Astrocyte (in vitro differentiated cells and primary cell): ENCODE measurements around the gene FGF12. TPM values are rescaled to one million over a fixed set of nuclear protein-coding genes. Genes with fewer than 3 reads are reported as not detected.

Source experiments
- DNase-seq: peaks from one replicate; pipeline ENCODE4 v3.0.0-alpha.2; 2010; ENCODE audit warnings: low read depth
- FAIRE-seq: peaks from 2 replicates; lab custom pipeline; 2011; peaks lifted over from hg19 to GRCh38; lab: Jason Lieb, UNC
- H2AFZ ChIP-seq: 2 replicates; pipeline ENCODE4 v1.6.0; 2012; ENCODE audit warnings: low read depth, low read length, inconsistent platforms
- H3K27ac ChIP-seq: 2 replicates; pipeline ENCODE4 v1.5.1; 2011; ENCODE audit warnings: low read depth, low read length, inconsistent platforms
- H3K27me3 ChIP-seq: 2 replicates; pipeline ENCODE4 v1.6.0; 2011; ENCODE audit warnings: low read length, inconsistent platforms; ENCODE audit not compliant: insufficient read depth
- H3K36me3 ChIP-seq: 2 replicates; pipeline ENCODE4 v1.5.1; 2011; ENCODE audit warnings: low read length, inconsistent platforms; ENCODE audit not compliant: insufficient read depth
- H3K4me1 ChIP-seq: 2 replicates; pipeline ENCODE4 v1.5.1; 2011; ENCODE audit warnings: low read length, inconsistent platforms; ENCODE audit not compliant: insufficient read depth
- H3K4me2 ChIP-seq: 2 replicates; pipeline ENCODE4 v1.6.0; 2012; ENCODE audit warnings: low read length, inconsistent platforms
- H3K4me3 ChIP-seq: 2 replicates; pipeline ENCODE4 v1.5.1; 2011; ENCODE audit warnings: low read depth, mild to moderate bottlenecking, low read length, inconsistent platforms; ENCODE audit not compliant: insufficient read depth
- H3K79me2 ChIP-seq: 2 replicates; pipeline ENCODE4 v1.6.0; 2012; ENCODE audit warnings: mild to moderate bottlenecking, low read length, inconsistent platforms; ENCODE audit not compliant: insufficient read depth
- H3K9ac ChIP-seq: 2 replicates; pipeline ENCODE4 v1.6.0; 2012; ENCODE audit warnings: mild to moderate bottlenecking, low read length, inconsistent platforms
- H3K9me3 ChIP-seq: 2 replicates; pipeline ENCODE4 v1.5.1; 2012; ENCODE audit warnings: low read depth, mild to moderate bottlenecking, low read length, inconsistent platforms; ENCODE audit not compliant: insufficient read depth
- H4K20me1 ChIP-seq: 2 replicates; pipeline ENCODE4 v1.6.0; 2012; ENCODE audit warnings: low read length, inconsistent platforms; ENCODE audit not compliant: insufficient read depth
- H3K27ac Mint-ChIP-seq: one replicate; pipeline ENCODE4 v1.8.0; 2021; ENCODE audit warnings: mild to moderate bottlenecking, mixed read lengths; ENCODE audit not compliant: unreplicated experiment
- H3K27me3 Mint-ChIP-seq: one replicate; pipeline ENCODE4 v1.8.0; 2021; ENCODE audit warnings: low read depth, mixed read lengths; ENCODE audit not compliant: unreplicated experiment
- H3K36me3 Mint-ChIP-seq: one replicate; pipeline ENCODE4 v1.8.0; 2021; ENCODE audit warnings: low read depth, mixed read lengths; ENCODE audit not compliant: unreplicated experiment
- H3K4me1 Mint-ChIP-seq: one replicate; pipeline ENCODE4 v1.8.0; 2021; ENCODE audit warnings: low read depth, mixed read lengths; ENCODE audit not compliant: unreplicated experiment
- H3K4me3 Mint-ChIP-seq: one replicate; pipeline ENCODE4 v1.8.0; 2021; ENCODE audit warnings: mild to moderate bottlenecking, moderate library complexity, mixed read lengths; ENCODE audit not compliant: unreplicated experiment
- H3K9me3 Mint-ChIP-seq: one replicate; pipeline ENCODE4 v1.8.0; 2021; ENCODE audit warnings: mild to moderate bottlenecking, mixed read lengths; ENCODE audit not compliant: unreplicated experiment
- EZH2 ChIP-seq: IDR thresholded peaks from 2 replicates; pipeline ENCODE4 v1.6.1; 2012; ENCODE audit warnings: mild to moderate bottlenecking, low read length, inconsistent platforms; ENCODE audit not compliant: insufficient read depth
- total RNA-seq: library from RNA; stranded (reverse); gene quantifications from 2 replicates; pipeline ENCODE4 v1.2.1, GENCODE V29; 2021
- TF ChIP-seq, protein P1 (sequence below): IDR thresholded peaks from 2 replicates; pipeline ENCODE4 v1.5.1; 2011; ENCODE audit warnings: low read depth, mild to moderate bottlenecking, inconsistent platforms, low read length, moderate library complexity; ENCODE audit not compliant: insufficient read depth

Gene FGF12
- total RNA-seq, 1 donor from 2014 or later = 1.4 TPM

DNA sequence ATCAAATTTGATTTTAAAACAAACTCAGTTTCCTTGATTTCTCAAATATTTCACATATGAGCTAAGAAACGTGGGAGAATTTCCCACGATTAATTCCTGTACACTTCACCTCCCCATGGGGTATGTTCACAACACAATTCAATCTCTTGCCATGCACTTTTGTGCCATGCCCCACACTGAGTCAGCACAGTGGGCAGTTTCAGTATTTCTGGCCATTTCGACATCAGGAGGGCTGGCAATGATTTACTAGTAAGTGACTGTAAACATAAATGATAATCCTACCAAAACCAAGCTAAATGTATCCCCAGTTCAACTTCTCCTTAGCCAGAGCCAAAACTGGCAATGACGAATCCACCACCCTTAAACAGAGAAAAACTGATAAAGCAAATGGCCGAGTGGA is 293.6 kb downstream of the FGF12 start:
- TF ChIP-seq, protein P1, sequence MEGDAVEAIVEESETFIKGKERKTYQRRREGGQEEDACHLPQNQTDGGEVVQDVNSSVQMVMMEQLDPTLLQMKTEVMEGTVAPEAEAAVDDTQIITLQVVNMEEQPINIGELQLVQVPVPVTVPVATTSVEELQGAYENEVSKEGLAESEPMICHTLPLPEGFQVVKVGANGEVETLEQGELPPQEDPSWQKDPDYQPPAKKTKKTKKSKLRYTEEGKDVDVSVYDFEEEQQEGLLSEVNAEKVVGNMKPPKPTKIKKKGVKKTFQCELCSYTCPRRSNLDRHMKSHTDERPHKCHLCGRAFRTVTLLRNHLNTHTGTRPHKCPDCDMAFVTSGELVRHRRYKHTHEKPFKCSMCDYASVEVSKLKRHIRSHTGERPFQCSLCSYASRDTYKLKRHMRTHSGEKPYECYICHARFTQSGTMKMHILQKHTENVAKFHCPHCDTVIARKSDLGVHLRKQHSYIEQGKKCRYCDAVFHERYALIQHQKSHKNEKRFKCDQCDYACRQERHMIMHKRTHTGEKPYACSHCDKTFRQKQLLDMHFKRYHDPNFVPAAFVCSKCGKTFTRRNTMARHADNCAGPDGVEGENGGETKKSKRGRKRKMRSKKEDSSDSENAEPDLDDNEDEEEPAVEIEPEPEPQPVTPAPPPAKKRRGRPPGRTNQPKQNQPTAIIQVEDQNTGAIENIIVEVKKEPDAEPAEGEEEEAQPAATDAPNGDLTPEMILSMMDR = no peak
- TF ChIP-seq EZH2 = no peak
- H3K9me3 ChIP-seq = no peaks in the 10 kb centered on the region
- Mint-ChIP-seq H3K27ac (no peak overlapping the region), H3K36me3 (no peaks in the 10 kb centered on the region), H3K4me1 (no peaks in the 10 kb centered on the region), H3K27me3 (no peaks in the 10 kb centered on the region), H3K4me3 (no peak overlapping the region), H3K9me3 (peaks cover 1% of the 10 kb centered on the region)
- no peaks in the 10 kb centered on the region for H3K4me1 ChIP-seq
- no peak overlapping the region for H3K4me3 ChIP-seq
- H3K4me2 ChIP-seq = no peak overlapping the region
- no peak overlapping the region for H3K27ac ChIP-seq
- H3K27me3 ChIP-seq = no peaks in the 10 kb centered on the region
- H2AFZ ChIP-seq = no peak overlapping the region
- no peak overlapping the region for H3K9ac ChIP-seq
- no peak for DNase-seq
- no peaks in the 10 kb centered on the region for H3K79me2 ChIP-seq
- no peak for FAIRE-seq
- no peaks in the 10 kb centered on the region for H3K36me3 ChIP-seq
- H4K20me1 ChIP-seq = no peaks in the 10 kb centered on the region

- Histone ChIP-seq H3K9me3 (no peaks in the 10 kb centered on the region), H3K4me3 (no peak overlapping the region), H3K27ac (no peak overlapping the region), H3K4me1 (peaks cover 10% of the 10 kb centered on the region), H3K36me3 (no peaks in the 10 kb centered on the region), H2AFZ (no peak overlapping the region), H3K27me3 (no peaks in the 10 kb centered on the region), H3K4me2 (peak overlapping the region; percentile 39), H3K9ac (no peak overlapping the region), H3K79me2 (no peaks in the 10 kb centered on the region), H4K20me1 (no peaks in the 10 kb centered on the region)
- TF ChIP-seq EZH2 = no peak
- TF ChIP-seq, protein P1 = peak; percentile 17
- FAIRE-seq (no peak), DNase-seq (no peak)
- Mint-ChIP-seq H3K36me3 (no peaks in the 10 kb centered on the region), H3K9me3 (no peaks in the 10 kb centered on the region), H3K27ac (no peak overlapping the region), H3K27me3 (peaks cover 3% of the 10 kb centered on the region), H3K4me3 (no peak overlapping the region), H3K4me1 (peaks cover 9% of the 10 kb centered on the region)
Observed at GRCh38 chr3:192422997-192423342, 304.4 kb downstream of the FGF12 start.

- no peaks in the 10 kb centered on the region for H3K27me3 ChIP-seq
- H3K36me3 ChIP-seq = no peaks in the 10 kb centered on the region
- H3K79me2 ChIP-seq = no peaks in the 10 kb centered on the region
- Mint-ChIP-seq H3K27me3 (peaks cover 3% of the 10 kb centered on the region), H3K4me3 (no peak overlapping the region), H3K4me1 (peaks cover 9% of the 10 kb centered on the region), H3K36me3 (no peaks in the 10 kb centered on the region), H3K27ac (no peak overlapping the region), H3K9me3 (no peaks in the 10 kb centered on the region)
- TF ChIP-seq, protein P1 = no peak
- no peak for TF ChIP-seq EZH2
- peaks cover 10% of the 10 kb centered on the region for H3K4me1 ChIP-seq
- no peaks in the 10 kb centered on the region for H4K20me1 ChIP-seq
- H3K4me3 ChIP-seq = no peak overlapping the region
- peak overlapping the region; percentile 31 for H3K27ac ChIP-seq
- peak overlapping the region; percentile 39 for H3K4me2 ChIP-seq
- H3K9ac ChIP-seq = no peak overlapping the region
- no peak overlapping the region for H2AFZ ChIP-seq
- no peak for FAIRE-seq
- peak; percentile 84 for DNase-seq
- no peaks in the 10 kb centered on the region for H3K9me3 ChIP-seq
Observed at GRCh38 chr3:192422321-192422996, 304.9 kb downstream of the FGF12 start.
